GM23248 (cell line): ENCODE results near the gene FAM167B. TPM values are rescaled to one million over a fixed set of nuclear protein-coding genes. Genes with fewer than 3 reads are reported as not detected.
A peak's percentile ranks its signal among the peaks of the same experiment; 100 is the strongest.

ENCODE experiments used
- DNase-seq: peaks from one replicate; pipeline ENCODE4 v3.0.0-alpha.2; 2015
- H2AFZ ChIP-seq: fragments of 200-600 bp; sonication (generic); 2 replicates; pipeline ENCODE4 v1.6.1; 2016; ENCODE audit warnings: antibody characterized with exemption
- H3F3A ChIP-seq: fragments of 200-600 bp; sonication (generic); 2 replicates; pipeline ENCODE4 v1.6.1; 2016; ENCODE audit warnings: mild to moderate bottlenecking, antibody characterized with exemption, mixed run types; ENCODE audit not compliant: insufficient read depth
- H3K27ac ChIP-seq: fragments of 200-600 bp; sonication (generic); 2 replicates; pipeline ENCODE4 v1.5.1; 2016; ENCODE audit warnings: mild to moderate bottlenecking
- H3K27me3 ChIP-seq: fragments of 200-600 bp; sonication (generic); replicated peaks from 2 replicates; pipeline ENCODE4 v1.6.1; 2016; ENCODE audit warnings: mild to moderate bottlenecking; ENCODE audit not compliant: insufficient read depth
- H3K36me3 ChIP-seq: fragments of 200-600 bp; sonication (generic); 2 replicates; pipeline ENCODE4 v1.6.1; 2016; ENCODE audit warnings: low read depth, mild to moderate bottlenecking
- H3K4me1 ChIP-seq: fragments of 200-600 bp; sonication (generic); 2 replicates; pipeline ENCODE4 v1.6.1; 2016; ENCODE audit warnings: mild to moderate bottlenecking; ENCODE audit not compliant: insufficient read depth
- H3K4me2 ChIP-seq: fragments of 200-600 bp; sonication (generic); one replicate; pipeline ENCODE4 v1.6.1; 2016; ENCODE audit warnings: mild to moderate bottlenecking; ENCODE audit not compliant: unreplicated experiment
- H3K4me3 ChIP-seq: fragments of 200-600 bp; sonication (generic); 2 replicates; pipeline ENCODE4 v1.5.1; 2016; ENCODE audit warnings: mild to moderate bottlenecking
- H3K79me2 ChIP-seq: fragments of 200-600 bp; sonication (generic); 2 replicates; pipeline ENCODE4 v1.6.1; 2016; ENCODE audit warnings: mild to moderate bottlenecking; ENCODE audit not compliant: insufficient read depth
- H3K9ac ChIP-seq: fragments of 200-600 bp; sonication (generic); 2 replicates; pipeline ENCODE4 v1.6.1; 2016; ENCODE audit warnings: mild to moderate bottlenecking
- H3K9me2 ChIP-seq: fragments of 200-600 bp; sonication (generic); 2 replicates; pipeline ENCODE4 v1.6.1; 2016; ENCODE audit warnings: mixed run types, mild to moderate bottlenecking, moderate library complexity; ENCODE audit not compliant: insufficient read depth
- H3K9me3 ChIP-seq: fragments of 200-600 bp; sonication (generic); one replicate; pipeline ENCODE4 v1.6.1; 2017; ENCODE audit warnings: low read depth
- H4K20me1 ChIP-seq: fragments of 200-600 bp; sonication (generic); 2 replicates; pipeline ENCODE4 v1.6.0; 2016; ENCODE audit not compliant: insufficient read depth
- EZH2 ChIP-seq: fragments of 200-600 bp; sonication (generic); IDR thresholded peaks from 2 replicates; pipeline ENCODE4 v1.6.1; 2018; ENCODE audit warnings: antibody characterized with exemption, mild to moderate bottlenecking; ENCODE audit not compliant: insufficient read depth, poor library complexity, severe bottlenecking
- EZH2phosphoT487 ChIP-seq: fragments of 200-600 bp; sonication (generic); IDR thresholded peaks from 2 replicates; pipeline ENCODE4 v1.6.1; 2018; ENCODE audit warnings: antibody characterized with exemption, moderate library complexity, mild to moderate bottlenecking, low read depth; ENCODE audit not compliant: insufficient read depth
- WGBS, 2 experiments: methylation state at CpG; one replicate each; pipeline ENCODE4 v1.1.6; 2015 to 2017; ENCODE audit warnings: low lambda C conversion rate in 2 of 2, low coverage in 1 of 2; ENCODE audit errors: missing lambda C conversion rate in 2 of 2; 5-methylcytosine and 5-hydroxymethylcytosine counted together
- in situ Hi-C: fragments of 300-500 bp; cut with MboI; formaldehyde crosslinking; loops from 2 replicates; pipeline ENCODE4 v1.15.0; 2020
- polyA plus RNA-seq: library from polyadenylated mRNA; unstranded; fragments of >200 nt; fragmentation: Nextera tagmentation; extraction: Ambion mirVana; gene quantifications from 2 replicates; pipeline ENCODE4 v1.2.1, GENCODE V29; 2016
- total RNA-seq: library from RNA; depleted of rRNA; stranded (reverse); fragments of >200 nt; shearing (Covaris generic); gene quantifications from 2 replicates; pipeline ENCODE4 v1.2.3, GENCODE V29; 2014

FAM167B gene
- total and polyA plus RNA-seq, 2 experiments from 2014 or later, result 3.0 to 5.0 TPM

DNA sequence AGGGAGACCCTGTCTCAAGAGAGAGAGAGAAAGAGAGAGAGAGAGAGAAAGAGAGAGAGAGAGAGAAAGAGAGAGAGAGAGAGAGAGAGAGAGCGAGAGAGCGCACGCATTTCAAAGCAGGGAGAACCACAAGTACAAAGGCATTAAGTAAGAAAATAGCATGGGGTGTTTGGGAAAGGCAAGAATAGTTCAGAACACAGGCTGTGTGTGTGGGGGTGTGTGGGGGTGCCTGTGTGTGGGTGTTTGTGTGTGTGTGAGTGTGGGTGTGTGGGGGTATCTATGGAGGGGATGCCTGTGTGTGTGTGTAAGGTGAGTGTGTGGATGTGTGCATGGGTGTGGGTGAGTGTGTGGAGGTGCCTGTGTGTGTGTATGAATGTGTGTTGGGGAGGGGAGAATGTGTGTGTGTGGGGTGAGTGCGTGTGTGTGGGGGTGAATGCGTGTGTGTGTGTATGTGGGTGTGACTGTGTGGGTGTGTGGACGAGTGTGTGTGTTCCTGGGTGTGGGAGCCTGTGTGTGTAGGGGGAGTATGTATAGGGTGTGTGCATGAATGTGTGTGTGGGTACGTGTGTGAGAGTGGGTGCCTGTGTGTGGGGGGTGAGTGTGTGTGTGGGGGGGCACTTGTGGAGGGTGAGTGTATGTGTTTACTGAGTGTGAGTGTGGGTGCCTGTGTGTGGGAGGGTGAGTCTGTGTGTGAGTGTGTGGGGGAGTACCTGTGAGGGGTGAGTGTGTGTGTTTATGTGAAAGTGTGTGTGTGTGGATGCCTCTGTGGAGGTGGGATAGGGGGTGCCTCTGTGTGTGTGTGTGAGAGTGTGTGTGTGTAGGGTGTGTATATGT is 25.8 kb downstream of the FAM167B start:
- H3K4me2 ChIP-seq, result no peak overlapping the region
- no peaks in the 10 kb centered on the region for H3K4me1 ChIP-seq
- no peak overlapping the region for H3K9ac ChIP-seq
- peaks cover 18% of the 10 kb centered on the region for H3K27me3 ChIP-seq
- no peak overlapping the region for H2AFZ ChIP-seq
- no peak overlapping the region for H3K27ac ChIP-seq
- no peak for DNase-seq
- in situ Hi-C loops, result no loop called here
- H3K79me2 ChIP-seq, result no peaks in the 10 kb centered on the region
- no peaks in the 10 kb centered on the region for H3K9me3 ChIP-seq
- H4K20me1 ChIP-seq, result no peaks in the 10 kb centered on the region
- H3K9me2 ChIP-seq, result no peaks in the 10 kb centered on the region
- H3K36me3 ChIP-seq, result no peaks in the 10 kb centered on the region
- no peak overlapping the region for H3K4me3 ChIP-seq
- WGBS, 2 experiments, result 35 to 50% methylated on average over 1 to 7 of the region's 7 CpGs
- no peaks in the 10 kb centered on the region for H3F3A ChIP-seq
- TF ChIP-seq EZH2 (no peak), EZH2phosphoT487 (no peak)

DNA sequence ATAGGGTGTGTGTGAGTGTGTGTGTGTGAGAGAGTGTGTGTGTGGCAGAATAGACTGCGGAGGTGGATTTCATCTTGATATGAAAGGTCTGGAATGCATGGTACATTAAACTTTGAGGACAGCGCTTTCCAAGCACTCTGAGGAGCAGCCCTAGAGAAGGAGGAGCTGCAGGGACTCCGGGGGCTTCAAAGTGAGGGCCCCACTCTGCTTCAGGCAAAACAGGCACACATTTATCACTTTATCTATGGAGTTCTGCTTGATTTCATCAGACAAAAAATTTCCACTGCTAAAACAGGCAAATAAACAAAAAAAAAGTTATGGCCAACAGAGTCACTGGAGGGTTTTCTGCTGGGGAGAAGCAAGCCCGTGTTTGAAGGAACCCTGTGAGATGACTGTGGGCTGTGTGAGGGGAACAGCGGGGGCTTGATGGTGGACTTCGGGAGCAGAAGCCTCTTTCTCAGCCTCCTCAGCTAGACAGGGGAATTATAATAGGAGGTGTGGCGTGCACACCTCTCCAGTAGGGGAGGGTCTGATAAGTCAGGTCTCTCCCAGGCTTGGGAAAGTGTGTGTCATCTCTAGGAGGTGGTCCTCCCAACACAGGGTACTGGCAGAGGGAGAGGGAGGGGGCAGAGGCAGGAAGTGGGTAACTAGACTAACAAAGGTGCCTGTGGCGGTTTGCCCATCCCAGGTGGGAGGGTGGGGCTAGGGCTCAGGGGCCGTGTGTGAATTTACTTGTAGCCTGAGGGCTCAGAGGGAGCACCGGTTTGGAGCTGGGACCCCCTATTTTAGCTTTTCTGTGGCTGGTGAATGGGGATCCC is 26.6 kb downstream of the FAM167B start:
- H3F3A ChIP-seq, result no peaks in the 10 kb centered on the region
- WGBS, 2 experiments, result 34 to 39% methylated on average over 10 of the region's 10 CpGs
- no peaks in the 10 kb centered on the region for H3K79me2 ChIP-seq
- peaks cover 18% of the 10 kb centered on the region for H3K27me3 ChIP-seq
- TF ChIP-seq EZH2, result no peak
- TF ChIP-seq EZH2phosphoT487, result no peak
- H4K20me1 ChIP-seq, result no peaks in the 10 kb centered on the region
- no peaks in the 10 kb centered on the region for H3K36me3 ChIP-seq
- no peak overlapping the region for H3K9ac ChIP-seq
- no peak overlapping the region for H3K4me3 ChIP-seq
- H3K9me3 ChIP-seq, result no peaks in the 10 kb centered on the region
- H3K9me2 ChIP-seq, result no peaks in the 10 kb centered on the region
- H2AFZ ChIP-seq, result no peak overlapping the region
- no peak overlapping the region for H3K27ac ChIP-seq
- peak; percentile 15 for DNase-seq
- no peak overlapping the region for H3K4me2 ChIP-seq
- H3K4me1 ChIP-seq, result no peaks in the 10 kb centered on the region
- in situ Hi-C loops, result no loop called here

- Histone ChIP-seq H3K4me1 (no peaks in the 10 kb centered on the region), H2AFZ (no peak overlapping the region), H3K4me3 (no peak overlapping the region), H3K9me3 (no peaks in the 10 kb centered on the region), H3F3A (no peaks in the 10 kb centered on the region), H3K27ac (no peak overlapping the region), H3K9me2 (no peaks in the 10 kb centered on the region), H3K27me3 (peaks cover 18% of the 10 kb centered on the region), H4K20me1 (no peaks in the 10 kb centered on the region), H3K36me3 (no peaks in the 10 kb centered on the region), H3K4me2 (no peak overlapping the region), H3K79me2 (no peaks in the 10 kb centered on the region), H3K9ac (no peak overlapping the region)
- WGBS, 2 experiments, result 67 to 80% methylated on average over 23 to 31 of the region's 31 CpGs
- in situ Hi-C loops, result no loop called here
- DNase-seq, result no peak
- TF ChIP-seq EZH2 (no peak), EZH2phosphoT487 (no peak)
Measured at GRCh38 chr1:32274646-32275340, 27.8 kb downstream of the FAM167B start.

DNA sequence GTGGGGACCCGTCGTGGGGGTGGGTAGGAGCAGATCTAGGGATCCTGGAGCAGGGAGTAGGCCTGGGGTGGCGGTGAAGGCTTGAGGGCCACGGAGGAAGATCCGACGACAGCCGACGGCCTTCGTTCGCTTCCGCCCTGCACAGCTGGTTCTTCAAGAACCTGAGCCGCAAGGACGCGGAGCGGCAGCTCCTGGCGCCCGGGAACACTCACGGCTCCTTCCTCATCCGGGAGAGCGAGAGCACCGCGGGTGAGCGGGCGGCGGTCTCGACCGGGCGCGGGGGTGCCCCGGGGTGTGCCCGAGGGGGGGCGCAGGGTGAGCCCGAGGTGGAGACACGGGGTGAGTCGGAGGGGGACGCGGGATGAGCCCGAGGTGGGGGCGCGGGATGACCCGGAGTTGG is 28.4 kb downstream of the FAM167B start:
- Histone ChIP-seq H3K9ac (no peak overlapping the region), H3K4me1 (no peaks in the 10 kb centered on the region), H3K4me2 (no peak overlapping the region), H4K20me1 (no peaks in the 10 kb centered on the region), H3K36me3 (no peaks in the 10 kb centered on the region), H3K79me2 (no peaks in the 10 kb centered on the region), H3K9me2 (no peaks in the 10 kb centered on the region), H3K4me3 (no peak overlapping the region), H3K9me3 (no peaks in the 10 kb centered on the region), H3F3A (no peaks in the 10 kb centered on the region), H3K27me3 (peaks cover 18% of the 10 kb centered on the region), H3K27ac (no peak overlapping the region), H2AFZ (no peak overlapping the region)
- in situ Hi-C loops, result no loop called here
- WGBS, 2 experiments, result 9 to 16% methylated on average over 11 to 32 of the region's 41 CpGs
- TF ChIP-seq EZH2 (peak; percentile 49), EZH2phosphoT487 (no peak)
- DNase-seq, result peak; percentile 18
